Skeletal muscle tissue (tissue), 4 donors: Measurements from ENCODE around the gene PLXNA1. TPM values are rescaled to one million over a fixed set of nuclear protein-coding genes. Genes with fewer than 3 reads are reported as not detected.

ENCODE experiments used
- H3K27ac ChIP-seq: one replicate; pipeline ENCODE4 v1.7.0; 2013; ENCODE audit warnings: mild to moderate bottlenecking, low read depth, low read length, inconsistent platforms
- H3K27me3 ChIP-seq, 3 donors: one replicate each; pipeline ENCODE4 v1.7.0; 2013; ENCODE audit warnings: low read length in 3 of 3; ENCODE audit not compliant: control insufficient read depth in 3 of 3, insufficient read depth in 3 of 3
- H3K36me3 ChIP-seq, 3 donors: one replicate each; pipeline ENCODE4 v1.7.0; 2013; ENCODE audit warnings: low read length in 3 of 3; ENCODE audit not compliant: control insufficient read depth in 3 of 3, insufficient read depth in 3 of 3
- H3K4me1 ChIP-seq, 3 donors: one replicate each; pipeline ENCODE4 v1.7.0; 2013; ENCODE audit warnings: low read length in 3 of 3, mild to moderate bottlenecking in 3 of 3; ENCODE audit not compliant: control insufficient read depth in 3 of 3, insufficient read depth in 3 of 3
- H3K4me3 ChIP-seq, 3 donors: one replicate each; pipeline ENCODE4 v1.7.0; 2013; ENCODE audit warnings: low read length in 3 of 3
- H3K9ac ChIP-seq, 3 donors: one replicate each; pipeline ENCODE4 v1.7.0; 2013; ENCODE audit warnings: low read length in 3 of 3, mild to moderate bottlenecking in 3 of 3, moderate library complexity in 2 of 3, low read depth in 1 of 3
- H3K9me3 ChIP-seq, 3 donors: one replicate each; pipeline ENCODE4 v1.7.0; 2013; ENCODE audit warnings: low read length in 3 of 3; ENCODE audit not compliant: control insufficient read depth in 3 of 3
- total RNA-seq: library from RNA; depleted of rRNA; stranded (reverse); fragments of >200 nt; gene quantifications from one replicate; pipeline ENCODE4 v1.2.3, GENCODE V29; 2014
- donor health status: Osteomylitis.

Gene PLXNA1
- total RNA-seq, 1 donor from 2014 or later, result 17.7 TPM

DNA sequence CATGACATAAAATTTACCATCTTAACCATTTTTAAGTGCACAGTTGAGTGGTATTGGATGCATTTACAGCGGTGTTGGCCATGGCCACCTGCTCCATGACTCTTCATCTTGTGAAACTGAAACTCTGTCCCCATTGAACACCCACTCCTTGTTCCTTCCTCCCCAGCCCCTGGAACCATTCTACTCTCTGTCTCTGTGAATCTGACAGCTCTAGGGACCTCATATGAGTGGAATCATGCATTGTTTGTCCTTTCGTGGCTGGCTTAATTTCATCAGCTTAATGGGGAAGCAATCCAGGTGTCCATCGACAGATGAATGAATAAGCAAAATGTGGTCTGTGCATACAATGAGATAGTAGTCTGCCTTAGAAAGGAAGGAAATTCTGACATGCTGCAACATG lies 42.5 kb downstream of the PLXNA1 start:
- no peak overlapping the region for H3K27ac ChIP-seq
- no peaks in the 10 kb centered on the region for H3K4me1 ChIP-seq
- H3K9me3 ChIP-seq, result no peaks in the 10 kb centered on the region
- H3K27me3 ChIP-seq, result no peaks in the 10 kb centered on the region
- peaks cover 45 to 53% (median 48%) of the 10 kb centered on the region in 3 donors for H3K36me3 ChIP-seq
- no peak overlapping the region for H3K4me3 ChIP-seq
- no peak overlapping the region for H3K9ac ChIP-seq

DNA sequence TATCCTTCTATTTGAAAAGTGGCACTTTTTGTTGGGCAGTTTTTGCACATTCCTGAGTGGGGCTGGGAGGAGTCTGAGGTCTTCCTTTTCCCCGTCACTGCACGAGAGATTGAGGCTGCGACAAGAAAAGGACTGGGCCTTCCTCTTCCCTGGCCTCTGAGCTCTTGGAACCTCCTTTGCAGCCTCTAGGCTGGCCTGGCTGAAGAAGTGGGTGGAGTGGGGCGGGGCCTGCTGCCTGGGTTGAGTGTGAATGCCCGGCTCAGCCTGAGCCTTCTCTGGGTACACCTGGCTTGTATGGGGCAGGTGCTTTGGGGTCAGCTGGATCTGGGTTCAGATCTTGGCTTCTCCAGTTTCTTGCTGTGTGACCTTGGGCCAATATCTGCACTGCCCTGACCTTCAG lies 43.1 kb downstream of the PLXNA1 start:
- Histone ChIP-seq H3K27me3 (no peaks in the 10 kb centered on the region), H3K27ac (no peak overlapping the region), H3K36me3 (peaks cover 47 to 52% (median 49%) of the 10 kb centered on the region in 3 donors)

DNA sequence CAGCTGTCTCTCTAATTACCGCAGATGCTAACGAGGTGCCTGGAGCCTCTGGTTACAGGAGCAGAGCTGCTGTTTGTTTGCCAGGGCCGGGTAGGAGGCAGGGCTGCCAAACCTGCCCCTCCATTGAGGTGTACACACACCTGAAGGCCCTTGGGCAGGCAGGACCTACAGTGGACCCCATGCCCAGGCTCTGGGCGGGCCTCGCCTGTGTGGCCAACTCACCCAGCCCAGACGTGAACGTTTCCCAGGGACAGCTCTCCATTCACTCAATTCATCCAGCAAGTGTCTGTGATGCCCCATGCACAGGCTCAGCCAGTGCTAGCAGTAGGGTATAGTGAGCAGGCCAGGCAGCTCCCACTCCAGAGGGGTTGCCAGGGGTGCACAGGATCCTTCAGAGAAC lies 43.7 kb downstream of the PLXNA1 start:
- Histone ChIP-seq H3K9me3 (no peaks in the 10 kb centered on the region), H3K4me3 (no peak overlapping the region), H3K4me1 (no peaks in the 10 kb centered on the region), H3K27me3 (no peaks in the 10 kb centered on the region), H3K36me3 (peaks cover 42 to 52% (median 50%) of the 10 kb centered on the region in 3 donors), H3K9ac (no peak overlapping the region), H3K27ac (no peak overlapping the region)

More for the DNA sequence above, 43.1 kb downstream of the PLXNA1 start:
- H3K9ac ChIP-seq, result no peak overlapping the region
- H3K4me1 ChIP-seq, result no peaks in the 10 kb centered on the region
- H3K4me3 ChIP-seq, result no peak overlapping the region
- no peaks in the 10 kb centered on the region for H3K9me3 ChIP-seq

DNA sequence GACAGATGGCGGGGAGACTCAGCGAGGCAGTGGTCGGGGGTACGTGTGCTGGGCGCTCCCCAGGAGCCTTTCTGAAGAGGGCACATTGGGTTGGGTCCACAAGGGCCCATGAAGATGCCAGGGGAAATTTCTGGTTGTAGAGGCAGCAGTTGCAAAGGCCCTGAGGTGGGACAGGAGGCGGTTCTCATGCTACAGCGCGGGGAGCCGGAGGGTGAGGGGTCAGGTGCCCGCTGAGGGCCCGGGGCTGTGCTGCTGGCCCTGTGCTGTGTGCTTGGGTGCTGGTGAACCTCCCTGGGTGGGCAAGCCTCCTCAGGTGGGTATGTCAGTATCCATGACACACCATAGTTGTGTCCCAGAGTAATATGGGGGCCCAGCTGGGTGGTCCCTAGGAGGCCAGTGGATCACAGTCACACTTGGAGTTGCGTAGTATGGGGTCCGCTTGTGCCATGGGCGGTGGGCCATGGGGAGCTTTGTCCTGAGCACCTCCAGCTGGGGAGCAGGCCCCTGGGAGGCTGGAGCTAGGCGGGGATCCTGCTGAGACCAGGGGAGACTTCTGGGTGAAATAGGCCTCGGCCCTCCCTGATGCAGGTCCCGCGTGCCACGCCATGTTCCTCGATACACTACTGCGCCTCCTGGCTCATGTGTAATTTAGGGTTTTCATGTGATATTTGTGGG lies 44.3 kb downstream of the PLXNA1 start:
- Histone ChIP-seq H3K4me3 (no peak overlapping the region), H3K4me1 (no peaks in the 10 kb centered on the region), H3K9ac (no peak overlapping the region), H3K36me3 (peaks cover 41 to 52% (median 48%) of the 10 kb centered on the region in 3 donors), H3K27me3 (no peaks in the 10 kb centered on the region), H3K27ac (no peak overlapping the region), H3K9me3 (no peaks in the 10 kb centered on the region)

DNA sequence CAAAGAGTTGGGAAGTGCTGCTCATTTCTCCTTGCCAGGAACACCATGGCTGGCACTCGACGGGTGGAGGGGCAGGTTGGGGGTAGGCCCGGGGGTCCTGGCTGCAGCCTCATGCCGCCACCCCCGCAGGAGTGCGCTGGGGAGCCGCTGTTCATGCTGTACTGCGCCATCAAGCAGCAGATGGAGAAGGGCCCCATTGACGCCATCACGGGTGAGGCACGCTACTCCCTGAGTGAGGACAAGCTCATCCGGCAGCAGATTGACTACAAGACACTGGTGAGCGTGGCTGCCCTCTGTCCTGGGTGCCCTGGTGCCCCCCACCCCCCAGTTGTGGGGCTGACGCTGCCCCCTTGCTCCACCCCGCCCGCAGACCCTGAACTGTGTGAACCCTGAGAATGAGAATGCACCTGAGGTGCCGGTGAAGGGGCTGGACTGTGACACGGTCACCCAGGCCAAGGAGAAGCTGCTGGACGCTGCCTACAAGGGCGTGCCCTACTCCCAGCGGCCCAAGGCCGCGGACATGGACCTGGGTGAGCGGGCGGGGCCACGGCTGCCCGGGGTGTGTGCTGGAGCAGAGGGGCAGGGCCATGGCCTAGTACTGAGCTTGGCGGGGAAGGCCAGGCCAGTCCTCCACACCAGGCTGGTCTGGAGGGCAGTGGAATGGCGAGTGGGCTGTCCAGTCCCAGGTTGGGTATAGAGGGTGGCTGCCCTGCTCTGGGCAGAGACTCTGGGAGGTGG lies 45.1 kb downstream of the PLXNA1 start:
- H3K4me3 ChIP-seq, result no peak overlapping the region
- no peak overlapping the region for H3K27ac ChIP-seq
- no peaks in the 10 kb centered on the region for H3K4me1 ChIP-seq
- H3K36me3 ChIP-seq, result peaks cover 37 to 50% (median 49%) of the 10 kb centered on the region in 3 donors
- no peaks in the 10 kb centered on the region for H3K27me3 ChIP-seq
- no peak overlapping the region for H3K9ac ChIP-seq
- H3K9me3 ChIP-seq, result no peaks in the 10 kb centered on the region

DNA sequence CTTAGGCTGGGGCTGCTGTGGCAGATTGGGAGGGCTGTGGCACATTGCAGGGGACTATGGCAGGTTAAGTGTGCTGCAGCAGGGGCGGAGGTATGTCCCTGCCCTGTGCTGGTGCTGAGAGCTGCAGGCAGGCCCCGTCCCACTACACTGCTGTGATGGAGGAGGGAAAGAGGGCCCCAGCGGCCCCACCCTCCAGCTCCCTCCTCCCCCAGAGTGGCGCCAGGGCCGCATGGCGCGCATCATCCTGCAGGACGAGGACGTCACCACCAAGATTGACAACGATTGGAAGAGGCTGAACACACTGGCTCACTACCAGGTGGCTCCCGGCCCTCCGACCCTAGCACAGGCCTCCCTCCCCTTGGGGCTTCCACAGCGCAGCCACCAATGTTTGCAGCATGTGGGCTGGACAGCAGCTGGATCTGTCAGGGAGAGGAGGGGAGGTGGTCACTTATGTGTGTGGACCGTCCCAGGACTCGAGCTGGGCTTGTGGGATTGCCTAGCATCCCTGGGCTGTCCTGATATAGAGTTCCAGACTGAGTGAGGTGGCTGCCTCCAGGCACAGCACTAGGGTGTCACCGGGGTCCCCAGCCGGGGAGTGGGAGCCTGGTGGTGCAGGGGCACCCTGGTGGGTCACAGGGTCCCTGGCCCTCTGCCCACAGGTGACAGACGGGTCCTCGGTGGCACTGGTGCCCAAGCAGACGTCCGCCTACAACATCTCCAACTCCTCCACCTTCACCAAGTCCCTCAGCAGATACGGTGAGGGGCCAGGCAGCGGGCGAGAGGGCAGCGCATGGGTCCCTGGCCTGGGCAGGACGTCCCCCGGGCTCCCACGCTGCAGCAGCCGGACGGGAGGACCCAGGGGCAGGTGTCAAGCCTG lies 46.1 kb downstream of the PLXNA1 start:
- Histone ChIP-seq H3K4me3 (no peak overlapping the region), H3K36me3 (peaks cover 38 to 51% (median 48%) of the 10 kb centered on the region in 3 donors), H3K4me1 (no peaks in the 10 kb centered on the region), H3K27ac (no peak overlapping the region), H3K27me3 (no peaks in the 10 kb centered on the region), H3K9ac (no peak overlapping the region), H3K9me3 (no peaks in the 10 kb centered on the region)

DNA sequence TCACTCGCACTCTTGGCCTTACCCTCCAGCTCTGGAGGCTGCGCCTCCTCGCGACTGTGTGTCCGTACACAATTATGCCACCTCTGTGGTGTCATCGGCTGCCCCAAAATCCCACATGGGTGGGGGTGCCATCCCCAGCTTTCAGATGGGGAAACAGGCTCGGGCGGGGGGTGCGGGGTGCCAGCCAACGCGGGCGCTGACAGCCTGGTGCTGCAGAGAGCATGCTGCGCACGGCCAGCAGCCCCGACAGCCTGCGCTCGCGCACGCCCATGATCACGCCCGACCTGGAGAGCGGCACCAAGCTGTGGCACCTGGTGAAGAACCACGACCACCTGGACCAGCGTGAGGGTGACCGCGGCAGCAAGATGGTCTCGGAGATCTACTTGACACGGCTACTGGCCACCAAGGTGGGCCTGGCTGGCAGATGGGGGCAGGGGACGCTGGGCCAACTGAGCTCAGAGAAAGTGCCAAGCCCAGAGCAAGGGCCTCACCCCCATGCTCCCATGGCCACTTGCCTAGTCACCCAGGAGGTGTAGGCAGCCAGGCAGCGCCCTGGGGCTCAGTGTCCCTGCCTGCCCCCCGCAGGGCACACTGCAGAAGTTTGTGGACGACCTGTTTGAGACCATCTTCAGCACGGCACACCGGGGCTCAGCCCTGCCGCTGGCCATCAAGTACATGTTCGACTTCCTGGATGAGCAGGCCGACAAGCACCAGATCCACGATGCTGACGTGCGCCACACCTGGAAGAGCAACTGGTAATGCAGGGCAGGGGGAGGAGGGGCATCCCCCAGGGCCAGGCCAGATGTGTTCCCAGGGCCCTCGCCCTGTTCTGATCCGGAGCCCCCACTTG lies 47.0 kb downstream of the PLXNA1 start:
- H3K36me3 ChIP-seq, result peaks cover 38 to 50% (median 46%) of the 10 kb centered on the region in 3 donors
- no peaks in the 10 kb centered on the region for H3K27me3 ChIP-seq

DNA sequence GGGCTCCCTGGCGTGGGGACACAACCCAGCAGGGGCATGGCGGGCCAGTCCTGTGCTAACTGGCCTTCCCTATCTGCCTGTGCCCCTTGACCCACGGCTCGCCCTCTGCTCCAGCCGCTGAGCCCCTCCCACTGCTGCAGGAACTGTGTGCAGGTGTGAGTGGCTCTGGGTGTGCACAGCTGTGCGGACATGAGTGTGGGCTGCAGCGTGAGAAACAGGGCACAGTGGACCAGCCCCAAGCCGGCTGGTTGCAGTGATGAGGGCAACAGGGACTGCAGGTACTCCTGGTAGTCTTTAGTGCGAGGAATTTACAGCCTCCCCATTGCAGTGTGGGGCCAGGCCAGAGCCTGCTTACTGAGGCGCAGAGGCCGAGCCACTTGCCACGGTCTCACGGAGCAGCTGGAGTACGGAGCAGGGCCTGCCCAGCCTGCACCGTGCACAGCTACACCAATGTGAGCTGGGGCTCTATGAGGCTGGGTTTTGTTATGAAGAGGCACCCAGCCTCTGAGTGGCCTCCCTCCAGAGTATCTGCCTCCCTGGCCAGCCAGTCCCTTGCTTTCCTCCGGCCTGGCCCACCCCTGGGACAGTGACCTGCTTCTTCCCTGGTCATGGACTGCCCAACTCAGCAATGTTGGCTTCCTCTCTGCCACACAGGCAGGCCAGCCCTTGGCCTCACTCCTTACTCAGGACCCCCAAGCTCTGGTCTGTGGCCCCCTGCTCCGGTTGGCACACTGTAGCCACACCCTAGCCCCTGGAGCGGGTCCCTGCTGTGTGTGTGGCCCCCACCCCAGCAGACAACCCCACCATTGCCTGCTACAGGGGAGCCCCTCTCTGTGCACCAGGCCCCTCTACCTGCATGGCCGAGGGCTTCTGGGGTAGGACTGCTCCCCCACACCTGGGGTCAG lies 47.8 kb downstream of the PLXNA1 start:
- Histone ChIP-seq H3K27ac (no peak overlapping the region), H3K36me3 (peaks cover 38 to 47% (median 45%) of the 10 kb centered on the region in 3 donors), H3K9ac (no peak overlapping the region), H3K4me1 (no peaks in the 10 kb centered on the region), H3K9me3 (no peaks in the 10 kb centered on the region), H3K4me3 (no peak overlapping the region), H3K27me3 (no peaks in the 10 kb centered on the region)

More for the DNA sequence above, 47.0 kb downstream of the PLXNA1 start:
- Histone ChIP-seq H3K4me3 (no peak overlapping the region), H3K9ac (no peak overlapping the region), H3K27ac (no peak overlapping the region), H3K9me3 (no peaks in the 10 kb centered on the region), H3K4me1 (no peaks in the 10 kb centered on the region)
